ENCODE results near the gene GDI1. TPM values are rescaled to one million over a fixed set of nuclear protein-coding genes. Genes with fewer than 3 reads are reported as not detected.

Gene GDI1
- total and polyA plus RNA-seq, 2 experiments from 2014 or later: 48.5 to 95.9 TPM

GRCh38 chrX:154431341-154431740 is 5.6 kb upstream of the GDI1 start (continued):
- TF ChIP-seq ETS1 (IDR thresholded peaks at IDR 0.05): no peak
- no peak for TF ChIP-seq ZNF114 (CRISPR knock-in tag; IDR thresholded peaks at IDR 0.05)
- TF ChIP-seq CTCF (conservative IDR thresholded peaks at IDR 0.05; ENCODE audit: low read depth in 2 of 2): no peak

GRCh38 chrX:154432210-154432609 is 4.7 kb upstream of the GDI1 start:
- ATAC-seq (no peak), DNase-seq (ENCODE audit: low spot score) (no peak)
- Histone ChIP-seq H3K27ac (ENCODE audit: low read depth) (no peak overlapping the region), H3K27me3 (ENCODE audit: insufficient read depth) (no peaks in the 10 kb centered on the region), H3K9me2 (ENCODE audit: insufficient read depth) (no peaks in the 10 kb centered on the region), H3K4me1 (ENCODE audit: insufficient read depth) (no peaks in the 10 kb centered on the region; the same call in 1 of the 2 replicates), H3K4me3 (no peak overlapping the region), H3F3A (replicated peaks; ENCODE audit: low read depth) (no peaks in the 10 kb centered on the region), H4K20me1 (replicated peaks; ENCODE audit: insufficient read depth) (no peaks in the 10 kb centered on the region), H3K36me3 (ENCODE audit: insufficient read depth) (no peaks in the 10 kb centered on the region), H3K79me2 (replicated peaks; ENCODE audit: insufficient read depth) (peaks cover 11% of the 10 kb centered on the region), H3K4me2 (no peak overlapping the region), H2AFZ (no peak overlapping the region)
- H3K4me3 Mint-ChIP-seq: no peak overlapping the region
- H3K36me3 Mint-ChIP-seq (ENCODE audit: low read depth): peaks cover 24% of the 10 kb centered on the region
- H3K4me1 Mint-ChIP-seq: peaks cover 23% of the 10 kb centered on the region
- TF ChIP-seq STAT1 (IDR thresholded peaks at IDR 0.05; ENCODE audit: unreplicated experiment) (no peak), ETS1 (IDR thresholded peaks at IDR 0.05) (no peak), CREB1 (CRISPR knock-in tag; IDR thresholded peaks at IDR 0.05; ENCODE audit: low read depth) (no peak), REST (IDR thresholded peaks at IDR 0.05; ENCODE audit: unreplicated experiment) (no peak), POLR2AphosphoS5 (IDR thresholded peaks at IDR 0.05; ENCODE audit: low read depth) (no peak)
- TF ChIP-seq, protein P1, sequence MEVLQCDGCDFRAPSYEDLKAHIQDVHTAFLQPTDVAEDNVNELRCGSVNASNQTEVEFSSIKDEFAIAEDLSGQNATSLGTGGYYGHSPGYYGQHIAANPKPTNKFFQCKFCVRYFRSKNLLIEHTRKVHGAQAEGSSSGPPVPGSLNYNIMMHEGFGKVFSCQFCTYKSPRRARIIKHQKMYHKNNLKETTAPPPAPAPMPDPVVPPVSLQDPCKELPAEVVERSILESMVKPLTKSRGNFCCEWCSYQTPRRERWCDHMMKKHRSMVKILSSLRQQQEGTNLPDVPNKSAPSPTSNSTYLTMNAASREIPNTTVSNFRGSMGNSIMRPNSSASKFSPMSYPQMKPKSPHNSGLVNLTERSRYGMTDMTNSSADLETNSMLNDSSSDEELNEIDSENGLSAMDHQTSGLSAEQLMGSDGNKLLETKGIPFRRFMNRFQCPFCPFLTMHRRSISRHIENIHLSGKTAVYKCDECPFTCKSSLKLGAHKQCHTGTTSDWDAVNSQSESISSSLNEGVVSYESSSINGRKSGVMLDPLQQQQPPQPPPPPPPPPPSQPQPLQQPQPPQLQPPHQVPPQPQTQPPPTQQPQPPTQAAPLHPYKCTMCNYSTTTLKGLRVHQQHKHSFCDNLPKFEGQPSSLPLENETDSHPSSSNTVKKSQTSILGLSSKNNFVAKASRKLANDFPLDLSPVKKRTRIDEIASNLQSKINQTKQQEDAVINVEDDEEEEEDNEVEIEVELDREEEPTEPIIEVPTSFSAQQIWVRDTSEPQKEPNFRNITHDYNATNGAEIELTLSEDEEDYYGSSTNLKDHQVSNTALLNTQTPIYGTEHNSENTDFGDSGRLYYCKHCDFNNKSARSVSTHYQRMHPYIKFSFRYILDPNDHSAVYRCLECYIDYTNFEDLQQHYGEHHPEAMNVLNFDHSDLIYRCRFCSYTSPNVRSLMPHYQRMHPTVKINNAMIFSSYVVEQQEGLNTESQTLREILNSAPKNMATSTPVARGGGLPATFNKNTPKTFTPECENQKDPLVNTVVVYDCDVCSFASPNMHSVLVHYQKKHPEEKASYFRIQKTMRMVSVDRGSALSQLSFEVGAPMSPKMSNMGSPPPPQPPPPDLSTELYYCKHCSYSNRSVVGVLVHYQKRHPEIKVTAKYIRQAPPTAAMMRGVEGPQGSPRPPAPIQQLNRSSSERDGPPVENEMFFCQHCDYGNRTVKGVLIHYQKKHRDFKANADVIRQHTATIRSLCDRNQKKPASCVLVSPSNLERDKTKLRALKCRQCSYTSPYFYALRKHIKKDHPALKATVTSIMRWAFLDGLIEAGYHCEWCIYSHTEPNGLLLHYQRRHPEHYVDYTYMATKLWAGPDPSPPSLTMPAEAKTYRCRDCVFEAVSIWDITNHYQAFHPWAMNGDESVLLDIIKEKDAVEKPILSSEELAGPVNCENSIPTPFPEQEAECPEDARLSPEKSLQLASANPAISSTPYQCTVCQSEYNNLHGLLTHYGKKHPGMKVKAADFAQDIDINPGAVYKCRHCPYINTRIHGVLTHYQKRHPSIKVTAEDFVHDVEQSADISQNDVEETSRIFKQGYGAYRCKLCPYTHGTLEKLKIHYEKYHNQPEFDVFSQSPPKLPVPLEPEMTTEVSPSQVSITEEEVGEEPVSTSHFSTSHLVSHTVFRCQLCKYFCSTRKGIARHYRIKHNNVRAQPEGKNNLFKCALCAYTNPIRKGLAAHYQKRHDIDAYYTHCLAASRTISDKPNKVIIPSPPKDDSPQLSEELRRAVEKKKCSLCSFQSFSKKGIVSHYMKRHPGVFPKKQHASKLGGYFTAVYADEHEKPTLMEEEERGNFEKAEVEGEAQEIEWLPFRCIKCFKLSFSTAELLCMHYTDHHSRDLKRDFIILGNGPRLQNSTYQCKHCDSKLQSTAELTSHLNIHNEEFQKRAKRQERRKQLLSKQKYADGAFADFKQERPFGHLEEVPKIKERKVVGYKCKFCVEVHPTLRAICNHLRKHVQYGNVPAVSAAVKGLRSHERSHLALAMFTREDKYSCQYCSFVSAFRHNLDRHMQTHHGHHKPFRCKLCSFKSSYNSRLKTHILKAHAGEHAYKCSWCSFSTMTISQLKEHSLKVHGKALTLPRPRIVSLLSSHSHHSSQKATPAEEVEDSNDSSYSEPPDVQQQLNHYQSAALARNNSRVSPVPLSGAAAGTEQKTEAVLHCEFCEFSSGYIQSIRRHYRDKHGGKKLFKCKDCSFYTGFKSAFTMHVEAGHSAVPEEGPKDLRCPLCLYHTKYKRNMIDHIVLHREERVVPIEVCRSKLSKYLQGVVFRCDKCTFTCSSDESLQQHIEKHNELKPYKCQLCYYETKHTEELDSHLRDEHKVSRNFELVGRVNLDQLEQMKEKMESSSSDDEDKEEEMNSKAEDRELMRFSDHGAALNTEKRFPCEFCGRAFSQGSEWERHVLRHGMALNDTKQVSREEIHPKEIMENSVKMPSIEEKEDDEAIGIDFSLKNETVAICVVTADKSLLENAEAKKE (CRISPR knock-in tag; IDR thresholded peaks at IDR 0.05): no peak
- peaks cover 4% of the 10 kb centered on the region for H3K27me3 Mint-ChIP-seq (ENCODE audit: insufficient read depth, low read depth, poor library complexity)
- H3K9me3 Mint-ChIP-seq: no peaks in the 10 kb centered on the region
- H3K27ac Mint-ChIP-seq: no peak overlapping the region
